CD14-positive monocyte (primary cell): ENCODE measurements around the gene GRIK4. TPM values are rescaled to one million over a fixed set of nuclear protein-coding genes. Genes with fewer than 3 reads are reported as not detected.

ENCODE experiments used
- DNase-seq, 3 donors: peaks; one replicate each; pipeline ENCODE4 v3.0.0-alpha.2; 2011 to 2022
- H2AFZ ChIP-seq: 2 replicates; pipeline ENCODE4 v1.6.0; 2012; ENCODE audit warnings: mild to moderate bottlenecking, low read depth, low read length, inconsistent platforms; ENCODE audit not compliant: insufficient read depth, poor library complexity, severe bottlenecking
- H3K27ac ChIP-seq, 2 donors: 1 replicate in 1 of 2; 2 replicates in 1 of 2; pipeline ENCODE4 v1.5.1; 2012 to 2013; ENCODE audit warnings: low read length in 2 of 2, control low read depth in 1 of 2, inconsistent platforms in 1 of 2, low read depth in 1 of 2, mild to moderate bottlenecking in 1 of 2
- H3K27me3 ChIP-seq, 2 donors: one replicate each; pipeline versions ENCODE4 v1.6.0 to v1.6.1; 2011 to 2013; ENCODE audit warnings: low read length in 2 of 2; ENCODE audit not compliant: control insufficient read depth in 2 of 2, insufficient read depth in 2 of 2
- H3K36me3 ChIP-seq, 2 donors: replicated peaks in 1 of 2; 1 replicate in 1 of 2; 2 replicates in 1 of 2; pipeline versions ENCODE4 v1.5.1 to v1.6.1; 2012 to 2013; ENCODE audit warnings: low read length in 2 of 2, control low read depth in 1 of 2, inconsistent platforms in 1 of 2, mild to moderate bottlenecking in 1 of 2; ENCODE audit not compliant: insufficient read depth in 2 of 2, control insufficient read depth in 1 of 2
- H3K4me1 ChIP-seq, 2 donors: 1 replicate in 1 of 2; 2 replicates in 1 of 2; pipeline versions ENCODE4 v1.5.1 to v1.6.1; 2012 to 2013; ENCODE audit warnings: low read length in 2 of 2, control low read depth in 1 of 2, inconsistent platforms in 1 of 2, mild to moderate bottlenecking in 1 of 2, moderate library complexity in 1 of 2; ENCODE audit not compliant: insufficient read depth in 2 of 2, control insufficient read depth in 1 of 2
- H3K4me2 ChIP-seq: replicated peaks from 2 replicates; pipeline ENCODE3; 2012; ENCODE audit warnings: low read length, moderate library complexity, mild to moderate bottlenecking; ENCODE audit not compliant: poor library complexity, severe bottlenecking; ENCODE audit errors: extremely low read depth
- H3K4me3 ChIP-seq, 3 experiments: fragments of 200-600 bp in 1 of 3; sonication (generic) in 1 of 3; replicated peaks in 1 of 3; 1 replicate in 2 of 3; 2 replicates in 1 of 3; pipeline ENCODE4 v1.5.1; 2011 to 2013; ENCODE audit warnings: low read length in 3 of 3, mild to moderate bottlenecking in 3 of 3, control low read depth in 2 of 3, low read depth in 2 of 3, inconsistent platforms in 1 of 3, moderate library complexity in 1 of 3
- H3K79me2 ChIP-seq: 2 replicates; pipeline ENCODE4 v1.6.0; 2012; ENCODE audit warnings: mild to moderate bottlenecking, control low read depth, inconsistent platforms, low read length, moderate library complexity; ENCODE audit not compliant: insufficient read depth
- H3K9ac ChIP-seq: 2 replicates; pipeline ENCODE4 v1.6.0; 2017; ENCODE audit warnings: low read length, mild to moderate bottlenecking; ENCODE audit not compliant: insufficient read depth, poor library complexity, severe bottlenecking
- H3K9me3 ChIP-seq, 2 donors: replicated peaks in 1 of 2; 1 replicate in 1 of 2; 2 replicates in 1 of 2; pipeline versions ENCODE4 v1.5.1 to v1.6.1; 2012 to 2013; ENCODE audit warnings: low read length in 2 of 2, control low read depth in 1 of 2; ENCODE audit not compliant: control insufficient read depth in 1 of 2, insufficient read depth in 1 of 2
- H4K20me1 ChIP-seq: 2 replicates; pipeline ENCODE4 v1.6.0; 2012; ENCODE audit warnings: mild to moderate bottlenecking, low read length, control low read depth, moderate library complexity; ENCODE audit not compliant: insufficient read depth
- H3K27ac Mint-ChIP-seq, 7 donors: one replicate each; pipeline ENCODE4 v1.8.0; 2020; ENCODE audit warnings: mild to moderate bottlenecking in 7 of 7, mixed read lengths in 7 of 7, moderate library complexity in 6 of 7, inconsistent platforms in 2 of 7
- H3K27me3 Mint-ChIP-seq, 3 donors: one replicate each; pipeline ENCODE4 v1.8.0; 2021 to 2022; ENCODE audit warnings: low read depth in 3 of 3, mild to moderate bottlenecking in 3 of 3, mixed read lengths in 3 of 3, moderate library complexity in 3 of 3, inconsistent platforms in 1 of 3
- H3K36me3 Mint-ChIP-seq, 2 donors: one replicate each; pipeline ENCODE4 v1.8.0; 2020; ENCODE audit warnings: mixed read lengths in 2 of 2, inconsistent platforms in 1 of 2, mild to moderate bottlenecking in 1 of 2
- H3K4me1 Mint-ChIP-seq: one replicate; pipeline ENCODE4 v1.8.0; 2020; ENCODE audit warnings: mild to moderate bottlenecking, mixed read lengths
- H3K4me3 Mint-ChIP-seq, 2 donors: one replicate each; pipeline ENCODE4 v1.8.0; 2020; ENCODE audit warnings: mild to moderate bottlenecking in 2 of 2, mixed read lengths in 2 of 2, moderate library complexity in 1 of 2
- H3K9me3 Mint-ChIP-seq, 7 donors: one replicate each; pipeline ENCODE4 v1.8.0; 2020 to 2022; ENCODE audit warnings: mixed read lengths in 7 of 7, mild to moderate bottlenecking in 6 of 7, moderate library complexity in 6 of 7, inconsistent platforms in 2 of 7
- WGBS: methylation state at CpG from one replicate; pipeline ENCODE4 v1.1.5; 2013; ENCODE audit warnings: missing lambda C conversion rate; ENCODE audit not compliant: insufficient coverage; 5-methylcytosine and 5-hydroxymethylcytosine counted together
- intact Hi-C, 2 donors: fragments of 100-400 bp; cut with micrococcal nuclease; formaldehyde crosslinking; loops; one replicate each; pipeline versions ENCODE4 v1.15.0 to v1.15.1; 2023
- polyA plus RNA-seq, 3 donors: library from polyadenylated mRNA; depleted of rRNA in 1 of 3; unstranded in 2 of 3; stranded (reverse) in 1 of 3; fragments of 300-500 nt in 2 of 3; fragments of >200 nt in 1 of 3; fragmentation: Illumina TruSeq in 2 of 3; gene quantifications; 1 replicate in 2 of 3; 2 replicates in 1 of 3; pipeline ENCODE4 v1.2.3, GENCODE V29; 2012 to 2021
- TF ChIP-seq, protein P1 (sequence below): fragments of 200-600 bp; IDR thresholded peaks from one replicate; pipeline ENCODE4 v1.8.0; 2022; ENCODE audit warnings: antibody characterized with exemption, mild to moderate bottlenecking

Gene GRIK4
- polyA plus RNA-seq, 3 donors = not detected

DNA sequence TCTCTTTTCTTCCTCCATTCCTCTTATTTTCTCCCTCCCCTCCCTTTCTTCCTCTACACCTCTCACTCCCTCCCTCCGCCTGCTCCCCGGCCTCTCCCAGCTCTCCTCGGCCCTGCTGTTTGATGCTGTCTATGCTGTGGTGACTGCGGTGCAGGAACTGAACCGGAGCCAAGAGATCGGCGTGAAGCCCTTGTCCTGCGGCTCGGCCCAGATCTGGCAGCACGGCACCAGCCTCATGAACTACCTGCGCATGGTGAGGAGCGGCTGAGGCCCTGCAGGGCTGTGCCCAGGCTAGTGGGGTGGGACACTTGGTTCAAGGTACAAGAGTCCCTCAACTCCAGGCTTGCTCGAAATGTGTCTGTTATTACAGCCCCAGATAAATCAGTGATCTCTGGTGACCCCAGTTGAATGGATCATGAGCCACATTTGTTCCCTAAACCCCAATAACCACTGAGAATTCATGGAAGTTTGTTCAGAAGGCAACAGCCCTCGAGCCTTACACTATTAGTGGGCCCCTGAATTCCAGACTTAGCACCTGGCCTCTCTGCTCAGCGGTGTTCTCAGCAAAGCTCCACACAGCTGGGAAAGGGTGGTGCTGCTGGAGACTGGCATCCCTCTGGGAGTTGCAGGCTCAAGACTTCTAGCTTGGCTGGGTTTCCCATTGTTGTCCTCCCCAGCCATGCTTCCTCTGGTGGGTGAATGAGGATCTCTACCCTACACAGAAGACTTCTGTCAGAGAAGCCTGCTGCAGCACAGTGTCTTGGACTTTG lies 362.6 kb downstream of the GRIK4 start:
- WGBS = 83% methylated on average over 9 of the region's 15 CpGs
- TF ChIP-seq, protein P1, sequence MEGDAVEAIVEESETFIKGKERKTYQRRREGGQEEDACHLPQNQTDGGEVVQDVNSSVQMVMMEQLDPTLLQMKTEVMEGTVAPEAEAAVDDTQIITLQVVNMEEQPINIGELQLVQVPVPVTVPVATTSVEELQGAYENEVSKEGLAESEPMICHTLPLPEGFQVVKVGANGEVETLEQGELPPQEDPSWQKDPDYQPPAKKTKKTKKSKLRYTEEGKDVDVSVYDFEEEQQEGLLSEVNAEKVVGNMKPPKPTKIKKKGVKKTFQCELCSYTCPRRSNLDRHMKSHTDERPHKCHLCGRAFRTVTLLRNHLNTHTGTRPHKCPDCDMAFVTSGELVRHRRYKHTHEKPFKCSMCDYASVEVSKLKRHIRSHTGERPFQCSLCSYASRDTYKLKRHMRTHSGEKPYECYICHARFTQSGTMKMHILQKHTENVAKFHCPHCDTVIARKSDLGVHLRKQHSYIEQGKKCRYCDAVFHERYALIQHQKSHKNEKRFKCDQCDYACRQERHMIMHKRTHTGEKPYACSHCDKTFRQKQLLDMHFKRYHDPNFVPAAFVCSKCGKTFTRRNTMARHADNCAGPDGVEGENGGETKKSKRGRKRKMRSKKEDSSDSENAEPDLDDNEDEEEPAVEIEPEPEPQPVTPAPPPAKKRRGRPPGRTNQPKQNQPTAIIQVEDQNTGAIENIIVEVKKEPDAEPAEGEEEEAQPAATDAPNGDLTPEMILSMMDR = no peak
- H3K4me3 Mint-ChIP-seq = no peak overlapping the region

DNA sequence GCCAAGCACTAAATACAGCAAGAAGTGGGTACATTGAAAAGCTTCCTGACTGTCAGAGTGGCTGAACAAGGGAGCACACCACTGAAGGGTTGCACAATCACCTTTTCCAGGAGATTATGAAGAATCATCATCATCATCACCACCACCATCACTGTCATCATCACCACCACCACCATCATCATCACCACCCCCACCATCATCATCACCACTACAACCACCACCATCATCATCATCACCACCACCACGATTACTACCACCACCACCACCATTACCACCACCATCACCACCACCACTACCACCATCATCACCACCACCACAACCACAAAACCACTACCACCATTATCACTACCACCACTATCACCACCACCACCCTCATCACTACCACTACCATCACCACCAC lies 364.4 kb downstream of the GRIK4 start:
- Histone ChIP-seq H4K20me1 (no peaks in the 10 kb centered on the region), H2AFZ (no peak overlapping the region), H3K27ac (no peak overlapping the region), H3K4me1 (no peaks in the 10 kb centered on the region), H3K9me3 (no peaks in the 10 kb centered on the region), H3K9ac (no peak overlapping the region), H3K36me3 (no peaks in the 10 kb centered on the region), H3K79me2 (no peaks in the 10 kb centered on the region), H3K4me3 (no peak overlapping the region), H3K27me3 (no peaks in the 10 kb centered on the region), H3K4me2 (no peak overlapping the region)
- no peaks in the 10 kb centered on the region for H3K4me1 Mint-ChIP-seq
- no peak overlapping the region for H3K4me3 Mint-ChIP-seq
- intact Hi-C loops = no loop called here
- peaks cover 5 to 14% (median 6%) of the 10 kb centered on the region in 3 donors for H3K27me3 Mint-ChIP-seq
- H3K36me3 Mint-ChIP-seq = no peaks in the 10 kb centered on the region
- DNase-seq = no peak
- 77% methylated on average over 1 of the region's 1 CpG for WGBS
- no peak overlapping the region for H3K27ac Mint-ChIP-seq
- peaks cover 0 to 1% (median 0%) of the 10 kb centered on the region in 7 donors for H3K9me3 Mint-ChIP-seq
- TF ChIP-seq, protein P1 = no peak

More for the DNA sequence above, 362.6 kb downstream of the GRIK4 start:
- H3K4me2 ChIP-seq = no peak overlapping the region
- H3K27me3 ChIP-seq = no peaks in the 10 kb centered on the region
- DNase-seq = no peak
- no peak overlapping the region for H3K27ac ChIP-seq
- Mint-ChIP-seq H3K27me3 (peaks cover 4 to 14% (median 6%) of the 10 kb centered on the region in 3 donors), H3K9me3 (peaks cover 0 to 2% (median 0%) of the 10 kb centered on the region in 7 donors), H3K36me3 (no peaks in the 10 kb centered on the region), H3K27ac (no peak overlapping the region), H3K4me1 (no peaks in the 10 kb centered on the region)
- H3K4me1 ChIP-seq = no peaks in the 10 kb centered on the region
- no peak overlapping the region for H3K9ac ChIP-seq
- no peaks in the 10 kb centered on the region for H3K36me3 ChIP-seq
- no peak overlapping the region for H3K4me3 ChIP-seq
- no peak overlapping the region for H2AFZ ChIP-seq
- H3K79me2 ChIP-seq = no peaks in the 10 kb centered on the region
- no peaks in the 10 kb centered on the region for H3K9me3 ChIP-seq
- intact Hi-C loops = no loop called here
- H4K20me1 ChIP-seq = no peaks in the 10 kb centered on the region
